NCI-H128 (cell line): ENCODE data around the gene GLIS1.

Source experiments
- DNase-seq: peaks from one replicate; lab custom pipeline; 2025; ENCODE audit not compliant: unreplicated experiment; lab: John Stamatoyannopoulos, UW

The GLIS1 gene

DNA sequence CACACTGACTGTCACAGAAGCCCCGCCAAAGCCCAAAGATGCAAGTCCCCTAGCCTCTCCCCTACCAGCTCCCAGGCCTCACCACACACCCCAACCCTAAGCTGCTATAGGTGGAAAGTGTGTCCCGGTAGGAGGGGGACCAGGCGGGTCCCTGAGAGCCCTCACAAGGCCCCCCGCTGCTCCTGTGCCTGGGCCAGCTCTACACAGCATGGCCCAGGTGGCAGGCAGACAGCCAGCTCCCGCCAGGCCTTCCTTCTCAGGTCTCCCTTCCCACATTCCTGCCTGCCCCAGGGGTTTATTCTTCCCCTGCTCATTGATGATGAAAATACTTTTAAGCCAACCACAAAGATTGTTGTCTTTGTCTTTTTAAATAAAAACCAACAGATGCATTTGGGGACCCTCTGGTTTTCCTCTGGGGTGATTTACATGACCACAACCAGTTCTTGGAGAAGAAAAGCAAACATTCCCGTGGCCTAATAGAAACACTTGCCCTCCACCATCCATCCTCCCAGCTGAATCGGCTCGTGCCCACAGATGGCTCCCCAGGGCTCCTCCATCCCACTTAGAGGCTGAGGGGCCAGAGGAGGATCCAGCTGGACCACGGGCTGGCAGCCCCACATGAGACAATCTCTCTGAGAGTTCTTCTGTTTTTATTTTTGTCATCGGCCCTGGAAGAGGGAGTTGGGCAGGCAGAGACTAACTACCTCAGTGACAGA, 186.7 kb downstream of the GLIS1 start:
- DNase-seq, result no peak

DNA sequence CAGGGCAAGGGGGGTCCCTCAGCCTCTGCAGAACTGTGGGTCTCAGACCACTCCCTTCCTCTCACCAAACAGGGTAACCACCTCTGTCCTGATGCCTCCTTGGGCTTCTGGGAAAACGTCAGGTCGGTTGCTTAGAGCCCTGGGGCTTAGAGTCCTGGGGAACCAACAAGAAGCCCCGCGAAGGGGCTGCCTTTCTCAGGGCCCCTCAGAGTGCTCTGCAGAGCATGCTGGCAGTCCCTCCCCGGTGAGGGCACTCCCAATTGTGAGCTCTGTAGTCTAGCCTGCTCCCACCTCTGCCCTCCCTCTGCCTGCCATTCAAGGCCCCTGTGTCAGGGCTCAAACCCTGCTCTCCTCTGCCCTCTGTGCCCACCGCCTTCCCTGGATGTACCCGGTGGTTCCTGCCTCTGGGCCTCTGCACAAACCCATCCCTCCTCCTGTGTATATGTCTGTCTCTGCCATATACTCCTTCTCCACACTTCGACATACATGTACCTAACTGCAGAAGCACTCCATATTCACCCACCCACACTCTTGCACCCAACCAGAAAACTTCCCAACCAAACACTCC, 187.5 kb downstream of the GLIS1 start:
- no peak for DNase-seq

GRCh38 chr1:53550201-53550741, 188.7 kb downstream of the GLIS1 start:
- no peak for DNase-seq

GRCh38 chr1:53549781-53550180, 189.2 kb downstream of the GLIS1 start:
- DNase-seq, result no peak

DNA sequence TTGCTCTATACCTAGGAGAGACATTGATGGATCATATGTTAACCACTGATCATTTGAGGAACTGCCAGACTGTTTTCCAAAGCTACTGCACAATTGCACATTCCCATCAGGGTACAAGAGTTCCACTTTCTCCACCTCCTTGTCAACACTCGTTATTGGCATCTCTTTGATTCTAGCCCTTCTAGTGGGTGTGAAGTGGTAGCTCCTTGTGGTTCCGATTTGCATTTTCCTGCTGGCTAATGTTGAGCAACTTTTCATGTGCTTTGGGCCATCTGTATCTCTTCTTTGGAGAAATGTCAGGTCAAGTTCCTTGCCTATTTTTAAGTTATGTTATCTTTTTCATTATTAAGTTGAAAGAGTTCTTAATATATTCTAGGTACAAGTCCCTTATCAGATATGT, 189.7 kb downstream of the GLIS1 start:
- no peak for DNase-seq

GRCh38 chr1:53548031-53548491, 190.9 kb downstream of the GLIS1 start:
- DNase-seq, result no peak

GRCh38 chr1:53547231-53547790, 191.7 kb downstream of the GLIS1 start:
- no peak for DNase-seq

GRCh38 chr1:53546409-53547155, 192.4 kb downstream of the GLIS1 start:
- DNase-seq, result no peak

DNA sequence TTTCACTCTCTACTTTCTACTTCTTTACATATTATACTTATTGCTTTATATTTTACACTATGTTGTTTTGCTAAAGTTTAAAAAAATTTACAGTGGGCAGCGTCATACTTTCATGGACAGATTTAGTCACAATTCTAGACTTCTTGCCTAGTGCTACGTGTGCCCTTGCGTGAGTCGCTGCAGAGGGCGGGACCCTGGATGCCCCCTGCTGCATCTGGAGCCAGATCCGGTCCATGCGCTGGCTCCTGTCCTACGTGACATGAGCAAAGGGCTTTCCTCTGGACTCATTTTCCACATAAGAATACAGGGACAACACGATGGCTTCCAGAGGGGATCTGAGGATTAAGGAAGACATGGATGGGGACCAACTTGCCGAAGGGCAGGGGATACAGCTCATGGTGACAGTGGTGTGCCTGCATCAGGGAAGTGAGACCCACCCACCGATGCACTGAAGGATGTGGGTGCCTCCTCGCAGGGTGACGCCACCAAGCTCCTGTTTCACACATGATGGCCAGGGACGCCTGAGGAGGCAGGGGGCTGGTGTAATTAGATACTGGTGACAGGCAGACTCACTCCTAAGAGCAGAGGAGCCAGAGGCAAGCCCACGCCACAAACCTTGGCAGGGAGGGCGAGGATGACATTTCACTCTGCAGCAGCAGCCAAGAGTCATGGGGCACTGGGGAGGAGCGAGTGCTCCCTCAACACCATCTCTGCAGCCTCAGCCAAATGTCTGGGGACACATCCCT, 193.1 kb downstream of the GLIS1 start:
- no peak for DNase-seq

DNA sequence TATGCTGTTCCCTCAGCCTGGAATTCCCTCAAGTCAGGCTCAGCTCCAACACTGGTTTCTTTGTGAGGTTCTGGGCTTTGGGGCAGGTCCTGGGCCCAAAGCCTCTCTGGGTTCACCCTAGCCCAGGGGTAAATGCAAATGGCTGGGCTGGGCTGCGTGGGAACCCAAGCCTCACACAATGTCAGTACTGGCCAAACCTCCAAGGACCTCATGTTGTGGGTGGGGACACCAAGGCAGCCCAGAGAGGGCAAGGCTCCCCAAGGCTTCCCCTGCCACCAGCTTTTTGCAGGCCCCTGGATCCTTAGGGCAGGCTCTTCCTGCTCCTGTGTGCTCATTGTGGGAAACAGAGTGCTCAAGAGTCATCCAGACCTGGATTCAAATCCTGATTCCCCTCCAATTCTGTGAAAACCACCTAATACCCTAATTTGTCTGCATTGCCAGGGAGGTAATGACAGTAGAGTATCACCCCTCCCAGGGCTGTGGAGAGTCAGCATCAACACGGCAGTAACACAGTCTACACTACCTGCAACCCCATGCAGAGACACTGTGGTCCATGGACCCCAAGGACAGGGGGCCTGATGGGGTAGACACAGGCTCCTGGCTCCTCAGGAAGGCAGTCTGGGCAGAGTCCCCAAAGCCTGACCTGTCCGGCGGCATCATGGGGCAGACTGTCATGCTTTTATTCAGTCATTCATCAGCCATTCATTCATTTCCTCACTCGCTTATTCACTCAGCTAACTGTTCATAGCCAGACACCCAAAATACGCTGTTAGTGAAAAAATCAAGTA, 194.0 kb downstream of the GLIS1 start:
- no peak for DNase-seq

DNA sequence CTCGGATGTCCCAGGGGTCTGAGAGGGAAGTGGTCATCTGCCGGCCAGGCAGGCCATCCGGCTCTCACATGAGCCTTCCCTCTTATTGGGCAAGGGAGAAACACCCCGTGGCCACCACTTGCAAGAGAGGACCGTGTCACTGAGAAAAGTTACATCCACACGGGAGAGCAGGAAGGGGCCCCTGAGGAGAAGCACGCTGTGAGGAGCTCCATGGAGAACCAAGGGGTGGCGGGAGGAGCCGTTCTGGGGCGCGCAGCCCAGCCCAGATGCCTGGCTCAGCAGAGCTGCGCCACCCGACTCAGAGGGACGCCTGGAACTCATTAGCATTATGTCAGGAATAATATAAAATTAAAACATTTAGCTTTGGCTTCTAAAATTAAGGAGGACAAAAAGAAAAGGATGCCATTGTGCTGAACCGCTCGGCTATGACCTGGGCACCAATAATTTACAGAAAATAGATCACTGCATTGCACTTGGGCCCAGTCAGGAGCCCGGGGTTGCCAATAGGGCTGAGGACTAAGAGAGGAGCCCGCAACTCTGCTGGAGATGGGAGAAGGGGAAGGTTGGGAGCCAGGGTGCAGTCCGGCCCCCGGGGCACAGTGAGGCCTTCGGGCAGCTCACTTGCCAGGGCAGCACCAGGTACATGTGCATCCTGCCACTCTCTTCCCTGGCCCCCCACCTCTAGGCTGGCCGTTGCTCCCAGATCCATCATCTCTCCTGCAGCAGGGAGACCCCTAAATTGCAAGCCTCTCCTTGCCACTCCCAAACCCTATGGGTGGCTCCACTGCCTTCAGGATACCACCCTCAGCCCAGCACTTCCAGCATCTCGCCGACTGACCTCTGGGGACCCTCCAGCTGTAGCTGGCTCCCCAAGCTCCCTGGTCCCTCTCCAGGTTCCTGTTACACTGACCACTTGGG, 194.9 kb downstream of the GLIS1 start:
- DNase-seq, result no peak

GRCh38 chr1:53543130-53543777, 195.7 kb downstream of the GLIS1 start:
- no peak for DNase-seq

DNA sequence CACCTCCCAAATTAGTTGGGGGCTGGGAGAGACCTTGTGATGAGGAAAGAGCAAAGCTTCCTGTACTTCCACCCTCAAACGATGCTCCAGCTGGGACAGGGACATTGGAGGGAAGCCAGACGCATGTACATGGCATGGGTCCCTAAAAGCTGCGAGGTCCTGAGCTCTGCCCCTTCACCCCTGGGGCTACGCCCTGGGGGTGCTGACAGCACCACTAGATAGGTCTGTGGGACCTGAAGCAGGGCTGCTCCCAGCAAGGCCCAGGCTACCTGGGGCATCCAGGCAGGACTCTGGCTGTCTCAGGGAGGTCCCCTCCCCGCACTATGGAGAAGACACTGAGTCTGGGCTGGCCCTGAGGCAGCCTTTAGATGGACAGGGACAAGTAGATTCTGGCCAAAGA, 196.4 kb downstream of the GLIS1 start:
- no peak for DNase-seq

DNA sequence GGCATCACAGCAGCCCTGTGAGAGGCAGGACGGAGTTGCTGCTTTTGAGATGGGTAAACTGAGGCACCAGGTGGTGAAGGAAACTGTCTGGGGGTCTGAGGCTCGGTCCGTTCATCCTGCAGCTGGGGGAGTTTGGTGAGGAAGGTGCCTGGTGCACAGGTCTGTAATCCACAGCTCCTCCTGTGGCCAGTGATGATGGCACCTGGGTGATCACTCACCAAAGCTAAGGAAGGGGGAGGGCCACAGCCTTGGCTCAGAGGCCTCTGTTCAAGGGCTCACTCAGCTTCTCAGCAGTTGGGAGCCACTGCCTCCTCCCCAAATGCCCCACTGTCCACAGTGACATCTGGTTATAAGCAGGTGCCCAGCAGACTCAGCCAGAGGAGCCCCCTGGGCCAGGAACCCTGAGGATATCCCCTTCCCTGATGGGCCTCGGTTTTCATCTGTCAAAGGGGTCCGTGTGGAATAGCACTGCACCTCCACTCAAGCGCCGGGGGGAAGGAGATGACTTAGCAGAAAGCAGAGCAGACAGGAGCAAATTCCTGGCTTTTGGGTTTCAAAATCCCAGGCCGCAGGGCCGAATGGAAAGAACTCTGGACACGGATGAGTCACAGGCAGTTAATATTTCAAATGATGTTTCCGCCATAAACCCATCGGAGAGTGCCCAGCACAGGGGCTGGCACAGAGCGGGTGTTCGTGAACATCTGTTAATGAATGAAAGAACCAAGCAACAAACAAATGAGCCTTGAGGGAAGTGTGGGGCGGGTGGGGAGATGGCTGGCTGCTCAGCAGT, 197.0 kb downstream of the GLIS1 start:
- no peak for DNase-seq

- no peak for DNase-seq
Measured at GRCh38 chr1:53541263-53541625, 197.7 kb downstream of the GLIS1 start.

DNA sequence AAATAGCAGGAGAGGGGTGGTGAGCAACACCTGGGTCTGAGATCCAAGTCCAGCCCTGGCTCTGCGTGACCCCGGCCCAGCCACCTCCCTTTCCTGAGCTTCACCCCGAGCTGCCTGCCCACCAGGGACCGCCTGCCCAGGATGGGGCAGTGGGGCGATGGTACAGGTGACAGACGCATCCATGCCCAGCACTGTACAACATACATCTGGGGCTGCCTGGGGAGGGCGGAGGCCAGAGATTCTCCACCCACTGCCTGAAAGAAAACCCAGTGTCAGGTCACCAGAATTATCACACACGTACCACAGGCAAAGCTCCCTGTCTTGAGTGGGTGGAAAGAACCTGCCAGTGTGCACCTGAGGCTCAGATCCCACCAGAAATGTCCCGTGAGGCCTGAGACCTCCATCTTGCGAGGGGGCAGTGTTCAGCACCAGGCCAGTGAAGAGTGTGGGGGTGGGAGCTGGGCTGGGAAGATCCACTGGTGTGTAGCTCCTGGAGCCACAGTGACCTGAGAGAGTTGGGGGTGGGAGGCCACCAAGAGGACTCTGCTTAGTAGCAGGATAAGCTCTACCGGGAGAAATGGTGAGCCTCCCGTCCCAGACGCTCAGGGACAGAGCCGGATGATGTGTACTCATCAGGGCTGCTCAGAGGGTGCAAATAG, 198.2 kb downstream of the GLIS1 start:
- no peak for DNase-seq
